Posterior vena cava (tissue), 2 donors: Measurements from ENCODE around the gene WDFY2. TPM values are rescaled to one million over a fixed set of nuclear protein-coding genes. Genes with fewer than 3 reads are reported as not detected.
"Not testable (repeated sequence)": the region's sequence is repeated elsewhere in the genome, so short reads cannot be mapped to it uniquely, and the experiment has no call there.

Experiments used
- DNase-seq: peaks from one replicate; pipeline ENCODE4 v3.0.0-alpha.2; 2020; ENCODE audit warnings: low spot score
- intact Hi-C, 2 donors: fragments of 100-400 bp; cut with DNase I; formaldehyde crosslinking; loops; one replicate each; pipeline versions ENCODE4 v1.14.1 to v1.14.2; 2022 to 2023
- total RNA-seq, 2 donors: library from RNA; stranded (reverse); fragmentation: NEBNext Ultra II Directional; extraction: Animal tissue kit (Norgen Biotek cat#: 25700); gene quantifications; one replicate each; pipeline ENCODE4 v1.2.1, GENCODE V29; 2021
- donor health status: DM: yes; HTN: yes; CAD: no.
- donor health status: DM: yes; HTN: yes; CAD: no.

The WDFY2 gene
- total RNA-seq, 2 donors from 2014 or later, result 10.6 to 13.0 TPM

GRCh38 chr13:51623473-51623872 is 39.2 kb downstream of the WDFY2 start:
- DNase-seq, result no peak
- intact Hi-C loops, result no loop called here

- DNase-seq, result no peak
- intact Hi-C loops, result no loop called here
Observed at GRCh38 chr13:51624207-51624606, 39.9 kb downstream of the WDFY2 start.

- intact Hi-C loops, result no loop called here
Observed at GRCh38 chr13:51624695-51625345, 40.6 kb downstream of the WDFY2 start.

GRCh38 chr13:51625555-51626345 is 41.5 kb downstream of the WDFY2 start:
- intact Hi-C loops, result no loop called here
- DNase-seq, result no peak

More at GRCh38 chr13:51624695-51625345, 40.6 kb downstream of the WDFY2 start:
- DNase-seq, result no peak

GRCh38 chr13:51626749-51627148 is 42.5 kb downstream of the WDFY2 start:
- DNase-seq, result no peak
- intact Hi-C loops, result no loop called here

- no peak for DNase-seq
- intact Hi-C loops, result no loop called here
Observed at GRCh38 chr13:51628059-51628852, 44.0 kb downstream of the WDFY2 start.

- DNase-seq, result no peak
- intact Hi-C loops, result no loop called here
Observed at GRCh38 chr13:51629491-51630287, 45.4 kb downstream of the WDFY2 start.

GRCh38 chr13:51630288-51630615 is 46.0 kb downstream of the WDFY2 start:
- no peak for DNase-seq
- intact Hi-C loops, result no loop called here

- intact Hi-C loops, result no loop called here
- DNase-seq, result no peak
Observed at GRCh38 chr13:51632591-51633362, 48.5 kb downstream of the WDFY2 start.

- DNase-seq, result no peak
- intact Hi-C loops, result no loop called here
Observed at GRCh38 chr13:51635137-51635878, 51.0 kb downstream of the WDFY2 start.

GRCh38 chr13:51636349-51636890 is 52.2 kb downstream of the WDFY2 start:
- intact Hi-C loops, result no loop called here
- DNase-seq, result no peak

GRCh38 chr13:51637852-51638215 is 53.6 kb downstream of the WDFY2 start:
- intact Hi-C loops, result no loop called here
- DNase-seq, result no peak

- no peak for DNase-seq
- intact Hi-C loops, result no loop called here
Observed at GRCh38 chr13:51638216-51638871, 54.1 kb downstream of the WDFY2 start.

- intact Hi-C loops, result no loop called here
Observed at GRCh38 chr13:51639171-51639570, 54.9 kb downstream of the WDFY2 start.

GRCh38 chr13:51640696-51641095 is 56.4 kb downstream of the WDFY2 start:
- intact Hi-C loops, DNase-seq: not testable (repeated sequence)

More at GRCh38 chr13:51639171-51639570, 54.9 kb downstream of the WDFY2 start:
- no peak for DNase-seq

- intact Hi-C loops, result no loop called here
- DNase-seq, result no peak
Observed at GRCh38 chr13:51643105-51643881, 59.0 kb downstream of the WDFY2 start.

- DNase-seq, result no peak
- intact Hi-C loops, result no loop called here
Observed at GRCh38 chr13:51643882-51644281, 59.6 kb downstream of the WDFY2 start.
